Renal cortical epithelial cell (primary cell): Measurements from ENCODE around the gene PAGE3. TPM values are rescaled to one million over a fixed set of nuclear protein-coding genes. Genes with fewer than 3 reads are reported as not detected.
A peak's percentile ranks its signal among the peaks of the same experiment; 100 is the strongest.

Experiments used
- DNase-seq: peaks from one replicate; pipeline ENCODE4 v3.0.0-alpha.2; 2011; ENCODE audit warnings: low read depth
- total RNA-seq: library from RNA; depleted of rRNA; stranded (reverse); fragments of >200 nt; gene quantifications from 2 replicates; pipeline ENCODE4 v1.2.3, GENCODE V29; 2014

The PAGE3 gene
- total RNA-seq, result not detected in 2 replicates

- DNase-seq, result no peak
Observed at GRCh38 chrX:55264816-55265215, at the start of gene PAGE3. Gene PAGE3, minus strand, starts transcription at chrX:55264916. Its CDS starts 1,013 bp downstream, at chrX:55263903.

DNA sequence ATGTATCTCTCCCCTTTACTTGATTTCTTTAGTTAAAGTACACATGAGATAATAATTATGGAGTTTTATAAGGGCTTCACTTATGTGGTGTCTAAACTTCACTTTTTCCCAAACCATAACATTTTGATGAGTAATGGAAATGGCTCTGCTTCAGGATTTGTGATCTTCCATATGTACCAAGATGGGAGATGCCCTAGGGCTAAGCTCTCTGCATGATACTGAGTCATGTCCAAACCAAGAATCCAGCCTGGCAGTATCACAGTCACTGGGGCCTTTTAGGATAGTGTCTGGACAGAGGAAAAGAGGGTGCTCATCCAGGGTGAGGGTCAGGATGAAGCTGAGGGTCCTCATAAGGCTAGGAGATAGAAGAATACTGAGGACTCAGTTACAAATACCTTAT, 47.9 kb upstream of the PAGE3 start:
- no peak for DNase-seq

DNA sequence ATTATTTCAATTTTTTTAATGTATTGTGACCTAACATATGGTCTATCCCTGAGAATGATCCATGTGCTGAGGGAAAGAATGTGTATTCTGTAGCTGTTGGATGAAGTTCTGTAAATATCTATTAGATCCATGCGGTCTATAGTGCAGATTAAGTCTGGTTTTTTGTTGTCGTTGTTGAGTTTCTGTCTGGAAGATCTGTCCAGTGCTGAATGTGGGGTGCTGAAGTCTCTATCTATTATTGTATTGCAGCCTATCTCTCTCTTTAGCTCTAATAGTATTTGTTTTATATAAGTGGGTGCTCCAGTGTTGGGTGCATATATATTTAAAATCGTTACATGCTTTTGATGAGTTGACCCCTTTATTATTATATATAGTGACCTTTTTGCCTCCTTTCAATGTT, 26.2 kb upstream of the PAGE3 start:
- no peak for DNase-seq

DNA sequence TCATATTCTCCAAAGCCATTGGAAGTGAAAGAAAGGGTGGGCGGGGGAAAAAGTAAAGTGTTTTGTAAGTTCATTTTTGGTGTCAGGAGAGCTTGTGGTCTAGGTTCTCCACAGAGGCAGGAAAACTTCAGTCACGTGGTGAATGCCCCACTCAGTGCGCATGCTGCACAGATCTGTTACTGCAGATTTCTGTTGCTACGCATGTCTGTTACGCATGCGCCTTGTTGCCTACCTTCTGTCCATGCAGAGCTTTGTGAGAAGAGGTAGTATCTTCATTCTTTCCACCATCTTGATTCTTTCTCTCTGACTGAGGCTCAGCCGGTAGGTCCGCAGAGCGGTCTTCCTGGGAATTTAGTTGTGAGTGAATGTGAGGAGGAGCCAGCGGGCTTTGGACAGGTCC, 15.1 kb upstream of the PAGE3 start:
- DNase-seq, result no peak

GRCh38 chrX:55260806-55261205, 3.9 kb downstream of the PAGE3 start:
- no peak for DNase-seq

- DNase-seq, result no peak
Observed at GRCh38 chrX:55253528-55253927, 11.2 kb downstream of the PAGE3 start.

- peak; percentile 8 for DNase-seq
Observed at GRCh38 chrX:55240788-55241340, 23.9 kb downstream of the PAGE3 start.

DNA sequence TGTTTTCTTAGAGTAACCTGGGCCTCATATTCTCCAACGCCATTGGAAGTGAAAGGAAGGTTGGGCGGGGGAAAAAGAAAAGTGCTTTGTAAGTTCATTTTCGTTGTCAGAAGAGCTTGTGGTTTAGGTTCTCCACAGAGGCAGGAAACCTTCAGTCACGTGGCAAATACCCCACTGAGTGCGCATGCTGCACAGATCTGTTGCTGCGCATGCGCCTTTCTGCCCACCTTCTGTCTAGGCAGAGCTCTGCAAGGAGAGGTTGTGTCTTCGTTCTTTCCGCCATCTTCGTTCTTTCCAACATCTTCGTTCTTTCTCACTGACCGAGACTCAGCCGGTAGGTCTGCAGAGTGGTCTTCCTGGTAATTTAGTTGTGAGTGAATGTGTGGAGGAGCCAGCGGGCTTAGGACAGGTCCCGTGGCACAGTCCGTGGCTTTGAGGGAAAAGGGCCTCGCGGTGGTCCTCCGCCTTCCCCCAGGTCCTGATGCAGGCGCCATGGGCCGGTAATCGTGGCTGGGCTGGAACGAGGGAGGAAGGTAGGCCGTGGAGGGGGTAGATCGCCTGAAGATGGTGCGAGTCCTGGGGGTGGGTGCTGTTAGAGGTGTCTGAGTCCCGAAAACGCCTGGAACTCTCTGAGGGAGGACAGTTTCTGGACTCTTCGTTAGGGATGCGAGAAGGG, 44.5 kb downstream of the PAGE3 start, which contains the start of gene PAGE5:
Gene PAGE5, plus strand, starts transcription at position 228 of the 676 bp plus-strand sequence. CDS start 1,037 bp downstream, outside the sequence.
- DNase-seq, result no peak

GRCh38 chrX:55213381-55213780, 51.3 kb downstream of the PAGE3 start:
- DNase-seq, result no peak

DNA sequence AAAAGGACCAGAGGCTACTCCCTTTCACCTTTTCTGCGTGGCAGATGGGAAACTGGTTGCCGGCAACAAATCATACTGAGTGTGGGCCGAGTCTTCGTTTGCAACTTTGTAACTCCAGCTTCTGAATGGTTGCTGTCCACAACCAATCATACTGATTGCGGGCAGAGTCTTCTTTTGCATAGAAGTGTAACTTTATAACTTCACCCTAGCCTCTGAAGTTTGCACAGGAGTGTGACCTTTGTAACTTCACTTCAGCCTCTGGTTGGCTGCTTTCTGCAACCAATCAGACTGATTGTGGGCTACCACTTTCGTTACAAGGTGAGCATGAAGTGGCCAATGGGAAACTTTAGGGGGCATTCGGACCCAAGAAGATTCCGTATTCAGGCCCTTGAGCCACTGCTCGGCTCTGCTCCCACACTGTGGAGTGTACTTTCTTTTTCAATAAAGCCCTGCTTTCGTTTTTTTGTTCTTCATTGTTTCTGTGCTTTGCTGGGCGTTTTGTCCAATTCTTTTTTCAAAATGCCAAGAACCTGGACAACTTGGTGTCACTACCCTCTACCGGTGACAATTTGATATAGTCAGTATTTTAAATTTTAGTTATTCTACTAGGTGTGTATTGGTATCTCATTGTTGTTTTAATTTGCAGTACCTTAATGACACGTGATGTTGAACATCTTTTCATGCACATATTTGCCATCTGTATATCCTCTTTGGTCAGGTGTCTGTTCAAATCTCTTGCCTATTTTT, 53.6 kb downstream of the PAGE3 start:
- peak; percentile 15 for DNase-seq

Other genes starting within 250 kb of the PAGE3 start
- not detected in 2 replicates for gene ALAS2, start 233.9 kb downstream of the PAGE3 start, total RNA-seq
- not detected in 2 replicates for gene PAGE2B, start 189.9 kb downstream of the PAGE3 start, total RNA-seq
- not detected in 2 replicates for gene PAGE2, start 175.9 kb downstream of the PAGE3 start, total RNA-seq
- not detected in 2 replicates for gene PAGE5, start 44.6 kb downstream of the PAGE3 start, total RNA-seq
- gene MAGEH1, start 187.2 kb upstream of the PAGE3 start, total RNA-seq, result 18.9 and 19.7 TPM in 2 replicates
- 1.0 and 4.5 TPM in 2 replicates for gene USP51, start 224.9 kb upstream of the PAGE3 start, total RNA-seq